GM21576 (cell line): Measurements from ENCODE around the gene HOXA4.

ENCODE experiments used
- ATAC-seq: cut with Tn5 transposase; IDR thresholded peaks from one replicate; pipeline ENCODE4 v1.9.1; 2021; ENCODE audit warnings: mild to moderate bottlenecking, moderate library complexity; ENCODE audit not compliant: unreplicated experiment

The HOXA4 gene

DNA sequence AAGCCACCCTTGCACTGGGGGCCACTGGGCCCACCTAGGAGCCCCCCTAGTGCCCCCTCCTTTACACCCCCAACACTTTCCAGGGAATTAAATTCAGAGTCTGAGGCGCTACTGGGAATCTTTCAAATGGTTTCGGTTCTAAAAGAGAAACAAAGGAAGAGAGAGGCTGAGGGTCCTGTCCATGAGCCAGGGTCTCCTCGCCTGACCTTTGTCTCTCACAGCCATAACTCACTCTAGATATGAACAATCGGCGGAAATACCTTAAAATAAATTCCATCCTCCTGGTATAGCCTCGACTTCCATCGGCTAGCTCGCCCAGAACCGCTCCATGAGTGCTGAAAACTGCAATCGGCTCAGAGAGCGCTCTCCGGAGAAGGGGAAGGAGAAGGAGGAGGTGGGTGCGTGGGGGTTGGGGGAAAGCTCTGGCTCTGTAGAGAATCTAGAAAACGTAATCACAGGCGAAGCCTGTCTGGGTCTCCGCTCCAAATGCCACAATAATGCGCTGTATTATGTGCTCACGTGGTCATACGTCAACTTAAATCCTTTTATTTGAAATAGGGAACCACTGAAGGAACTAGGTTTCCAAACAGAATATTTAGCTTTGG is 12.6 kb downstream of the HOXA4 start:
- no peak for ATAC-seq

GRCh38 chr7:27116962-27117886 is 13.3 kb downstream of the HOXA4 start:
- no peak for ATAC-seq

DNA sequence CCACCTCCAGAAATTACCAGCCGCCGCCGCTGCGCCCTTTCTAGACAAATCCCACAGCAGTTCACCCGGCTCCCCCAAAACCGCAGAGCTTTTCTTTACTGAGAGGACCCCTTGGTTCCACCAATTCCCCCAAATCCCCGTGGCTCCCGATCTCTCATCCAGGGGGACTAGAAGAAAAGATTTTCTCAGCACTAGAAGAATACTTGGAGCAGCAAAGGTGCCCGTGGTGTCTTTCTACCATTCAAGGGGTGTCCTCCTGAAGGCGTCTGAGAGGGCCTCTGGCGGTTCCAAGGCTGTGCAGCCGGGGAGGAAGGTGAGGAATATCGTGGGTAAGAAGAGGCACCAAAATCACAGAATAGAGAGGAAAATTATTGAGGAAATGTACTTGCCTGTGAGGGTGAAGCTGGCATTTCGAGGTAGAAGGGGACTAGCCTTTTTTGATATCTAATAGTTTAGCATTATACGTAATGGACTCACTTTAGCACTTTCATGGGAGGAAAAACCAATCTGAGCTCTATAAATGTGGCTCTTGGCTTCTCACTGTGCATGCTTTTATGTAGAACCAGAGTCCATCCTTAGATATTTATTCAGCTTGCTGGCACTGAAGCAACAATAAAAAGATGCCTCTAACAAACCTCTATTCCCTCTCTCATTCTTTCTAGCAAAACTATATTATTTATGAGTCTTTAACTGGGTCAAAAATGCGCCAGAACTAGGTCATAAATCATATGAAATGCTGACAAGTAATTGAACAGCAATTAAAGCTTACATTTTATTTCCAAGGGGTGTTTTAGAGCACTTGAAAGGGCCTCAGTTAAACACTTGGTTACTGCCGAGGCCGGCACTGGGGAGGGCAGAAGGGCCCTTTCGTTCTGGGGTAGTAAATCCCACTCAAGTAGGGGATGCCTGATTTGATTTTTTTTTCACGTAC is 14.3 kb downstream of the HOXA4 start:
- ATAC-seq, result no peak

- ATAC-seq, result no peak
Observed at GRCh38 chr7:27115221-27116026, 15.1 kb downstream of the HOXA4 start.

DNA sequence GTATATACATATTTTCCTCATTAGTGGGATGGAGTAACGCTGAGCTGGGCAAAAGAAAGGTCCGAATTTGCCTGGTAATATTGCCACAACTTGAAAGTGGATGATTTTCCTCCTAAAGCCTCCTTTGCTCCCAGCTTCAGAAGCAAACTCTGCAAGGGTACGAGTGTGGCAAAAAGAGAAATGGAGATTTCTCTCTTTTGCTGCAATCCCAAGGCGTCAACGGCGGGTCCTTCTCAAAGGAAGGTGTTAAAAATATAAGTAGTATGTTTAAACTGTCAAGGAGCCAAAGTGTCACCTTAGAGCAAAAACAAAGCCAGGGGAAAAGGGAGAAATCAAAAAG is 15.7 kb downstream of the HOXA4 start:
- ATAC-seq, result no peak

GRCh38 chr7:27113991-27114769 is 16.4 kb downstream of the HOXA4 start:
- no peak for ATAC-seq

GRCh38 chr7:27112955-27113949 is 17.3 kb downstream of the HOXA4 start:
- ATAC-seq, result no peak

- ATAC-seq, result no peak
Observed at GRCh38 chr7:27112361-27112760, 18.2 kb downstream of the HOXA4 start.

GRCh38 chr7:27111751-27112277 is 18.7 kb downstream of the HOXA4 start:
- no peak for ATAC-seq

DNA sequence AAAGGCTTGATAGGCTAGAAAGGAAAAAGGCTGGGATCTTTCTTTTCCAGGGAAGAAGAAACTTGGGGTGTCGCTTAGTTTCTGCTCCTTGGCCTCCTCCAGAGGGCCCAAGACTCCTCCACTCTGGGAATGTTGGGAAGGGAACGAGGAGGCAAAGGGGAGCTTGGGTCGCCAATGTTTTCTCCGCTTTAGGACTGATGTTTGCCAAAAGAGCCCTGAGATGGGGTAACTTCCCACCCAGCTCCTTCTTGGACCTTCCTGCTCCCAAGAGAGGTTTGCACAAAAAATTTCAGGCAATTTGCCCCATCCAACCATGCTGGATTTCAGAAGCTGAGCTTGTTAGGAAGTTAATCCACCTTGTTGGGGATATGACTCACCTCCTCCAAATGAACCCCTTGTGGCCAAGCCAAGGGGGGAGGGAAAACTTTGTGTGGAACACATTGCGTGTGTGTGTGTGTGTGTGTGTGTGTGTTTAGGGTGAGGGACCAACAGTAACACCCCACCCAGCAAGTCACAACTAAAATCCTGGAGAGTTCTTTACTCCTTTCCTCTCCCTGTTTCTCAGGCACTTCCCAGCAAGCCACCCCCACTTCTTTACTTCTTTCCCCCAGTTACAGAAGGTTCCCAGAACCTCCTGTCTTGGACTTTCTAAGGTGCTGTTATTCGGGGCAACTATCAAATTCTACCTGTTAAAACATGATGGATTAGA is 19.4 kb downstream of the HOXA4 start:
- ATAC-seq, result no peak

DNA sequence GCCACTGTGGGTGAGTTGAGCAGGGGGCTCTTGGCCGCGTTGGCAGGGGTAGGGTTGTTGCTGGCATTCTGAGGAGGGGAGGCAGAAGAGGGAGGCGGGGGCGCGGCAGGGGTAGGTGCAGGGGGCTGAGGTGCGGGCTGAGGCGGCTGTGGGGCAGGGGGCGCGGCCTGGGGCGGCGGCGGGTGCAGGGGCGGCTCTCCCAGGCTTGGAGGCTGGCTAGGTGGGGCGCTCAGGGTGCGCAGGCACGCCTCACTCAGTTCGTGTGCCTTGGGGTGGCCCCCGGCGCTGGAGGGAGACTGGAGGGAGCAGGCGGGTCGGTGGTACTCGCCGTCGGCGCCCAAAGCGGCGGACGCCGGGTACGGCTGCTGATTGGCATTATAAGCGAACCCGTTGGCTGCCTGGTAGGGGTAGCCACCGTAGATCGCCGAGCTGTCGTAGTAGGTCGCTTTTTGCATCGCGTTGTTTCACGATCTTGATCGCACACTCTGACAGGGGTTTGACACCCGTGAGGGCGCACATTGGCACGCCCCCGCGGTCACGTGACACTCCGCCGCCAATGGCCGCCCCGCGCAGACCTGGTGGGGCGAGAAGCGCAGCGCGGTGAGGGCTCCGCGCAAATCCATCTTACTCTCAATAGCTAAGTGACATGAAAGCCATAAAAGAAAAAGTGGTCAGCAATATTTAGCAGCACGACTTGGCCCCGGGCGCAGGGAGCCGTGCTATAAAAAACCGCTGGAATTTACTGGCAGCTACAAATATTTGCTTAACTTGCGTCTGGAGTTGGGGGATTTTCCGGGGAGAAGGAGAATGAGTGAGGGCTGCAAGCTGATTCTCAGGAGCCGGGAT is 20.1 kb downstream of the HOXA4 start:
- no peak for ATAC-seq

- ATAC-seq, result no peak
Observed at GRCh38 chr7:27109466-27110185, 20.9 kb downstream of the HOXA4 start.

DNA sequence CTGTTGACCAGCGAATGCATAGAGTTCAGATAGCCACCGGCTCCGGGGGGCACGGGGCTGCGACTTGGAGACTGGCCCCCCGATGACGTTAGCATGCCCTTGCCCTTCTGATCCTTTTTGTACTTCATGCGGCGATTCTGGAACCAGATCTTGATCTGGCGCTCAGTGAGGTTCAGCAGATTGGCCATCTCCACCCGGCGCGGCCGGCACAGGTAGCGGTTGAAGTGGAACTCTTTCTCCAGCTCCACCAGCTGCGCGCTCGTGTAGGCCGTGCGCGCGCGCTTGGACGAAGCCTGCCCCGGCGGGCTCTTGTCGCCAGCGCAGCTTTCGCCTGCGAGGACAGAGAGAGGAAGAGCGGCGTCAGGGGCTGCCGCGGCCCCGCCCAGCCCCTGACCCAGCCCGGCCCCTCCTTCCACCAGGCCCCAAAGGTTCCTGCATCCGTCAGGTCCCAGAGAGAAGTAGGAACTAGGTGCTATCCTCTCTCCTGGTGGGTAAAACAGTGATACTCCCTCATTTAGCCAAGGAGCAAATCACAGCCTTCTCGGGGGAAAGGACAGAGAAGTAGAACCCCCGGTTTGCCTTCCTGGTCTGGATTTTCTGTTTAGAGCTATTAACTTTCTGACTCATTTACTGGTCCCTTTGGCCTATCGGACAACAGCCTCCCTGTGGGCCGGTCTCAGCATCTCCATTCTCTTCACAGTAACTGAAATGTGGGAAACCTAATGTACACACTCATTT is 22.0 kb downstream of the HOXA4 start:
- no peak for ATAC-seq

GRCh38 chr7:27107391-27108381 is 22.9 kb downstream of the HOXA4 start:
- ATAC-seq, result no peak
